ENCODE data around the gene HOTAIR. TPM values are rescaled to one million over a fixed set of nuclear protein-coding genes. Genes with fewer than 3 reads are reported as not detected.

The HOTAIR gene
- total RNA-seq, 2 experiments from 2014 or later: not detected

DNA sequence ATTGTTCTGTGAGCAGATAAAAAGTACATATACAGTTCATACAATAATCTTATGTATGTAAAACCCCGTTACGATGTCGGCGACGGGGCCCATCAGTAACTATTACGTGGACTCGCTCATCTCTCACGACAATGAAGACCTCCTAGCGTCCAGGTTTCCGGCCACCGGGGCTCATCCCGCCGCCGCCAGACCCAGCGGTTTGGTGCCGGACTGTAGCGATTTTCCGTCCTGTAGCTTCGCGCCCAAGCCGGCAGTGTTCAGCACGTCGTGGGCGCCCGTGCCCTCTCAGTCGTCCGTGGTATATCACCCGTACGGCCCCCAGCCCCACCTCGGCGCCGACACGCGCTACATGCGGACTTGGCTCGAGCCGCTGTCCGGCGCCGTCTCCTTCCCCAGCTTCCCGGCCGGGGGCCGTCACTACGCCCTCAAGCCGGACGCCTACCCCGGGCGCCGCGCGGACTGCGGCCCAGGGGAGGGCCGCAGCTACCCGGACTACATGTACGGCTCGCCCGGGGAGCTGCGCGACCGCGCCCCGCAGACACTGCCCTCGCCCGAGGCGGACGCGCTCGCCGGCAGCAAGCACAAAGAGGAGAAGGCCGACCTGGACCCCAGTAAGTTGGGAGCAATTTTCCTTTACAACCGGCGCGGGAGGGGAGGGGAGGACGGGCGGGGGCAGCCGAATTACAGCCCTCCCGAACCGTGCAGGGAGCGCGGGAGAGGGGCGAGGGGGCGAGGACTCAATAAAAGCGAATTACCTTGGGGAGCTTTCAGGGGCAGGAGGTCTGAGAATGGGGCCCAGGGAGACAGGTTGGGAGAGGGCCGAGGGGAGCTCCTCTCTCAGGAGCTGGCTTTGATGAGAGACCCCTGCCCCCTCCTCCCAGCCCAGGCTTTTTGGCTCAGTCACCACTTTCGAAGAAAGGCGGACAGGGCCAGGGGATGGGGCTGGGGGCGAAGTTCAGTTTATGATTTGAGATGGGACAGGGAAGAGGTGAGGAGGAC, 25.7 kb upstream of the HOTAIR start, which contains the start of gene HOXC9:
HOXC9 (plus strand) TSS at position 46 of the 999 bp plus-strand sequence; CDS start at position 74, 28 bp downstream.
- Mint-ChIP-seq H3K27ac (no peak within 1 kb of the TSS), H3K9me3 (ENCODE audit: low read depth) (no peaks in the 10 kb centered on the region), H3K27me3 (peaks cover 97% of the 10 kb centered on the region), H3K4me3 (peak within 1 kb of the TSS; percentile 42), H3K36me3 (no peaks in the 10 kb centered on the region), H3K4me1 (peaks cover 10% of the 10 kb centered on the region)
- CTCF ChIA-PET: interaction anchor here (0.6 to 6.1 kb wide), 10 partner anchors 10 to 215 kb away, joined by 3 to 41 read pairs (median 3); partner anchors contain the start of genes HOXC10 and HOXC5
- DNase-seq (no peak), ATAC-seq (no peak)

DNA sequence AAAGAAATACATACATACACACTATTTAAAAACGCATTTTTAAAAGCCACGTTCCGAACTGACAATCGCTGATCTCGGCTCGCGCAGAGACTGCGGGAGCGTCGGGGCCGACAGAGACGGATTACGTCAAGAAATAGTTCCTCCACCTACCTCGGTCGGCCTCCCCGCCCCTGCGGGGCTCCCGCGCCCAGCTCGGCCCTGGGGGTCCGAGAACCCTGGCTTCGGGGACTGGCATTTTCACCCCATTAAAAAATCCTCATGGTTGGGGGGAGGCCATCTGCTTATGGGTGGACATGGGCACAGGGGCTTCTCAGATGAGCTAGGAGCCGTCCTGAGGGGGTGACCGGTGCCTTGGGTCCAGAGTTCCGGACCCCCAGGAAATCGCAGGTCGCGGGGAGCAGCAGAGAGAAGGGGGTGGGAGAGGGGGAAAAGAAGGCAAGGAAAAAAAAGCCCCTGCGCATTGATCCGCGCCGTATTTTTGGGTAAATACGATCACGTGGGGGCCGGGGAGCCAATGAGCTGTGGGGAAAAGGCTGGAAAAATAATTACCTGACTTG, 24.9 kb upstream of the HOTAIR start:
- Mint-ChIP-seq H3K4me1 (peaks cover 14% of the 10 kb centered on the region), H3K36me3 (peaks cover 1% of the 10 kb centered on the region), H3K9me3 (ENCODE audit: low read depth) (no peaks in the 10 kb centered on the region), H3K27me3 (peaks cover 97% of the 10 kb centered on the region), H3K27ac (no peak overlapping the region), H3K4me3 (peak overlapping the region; percentile 42)
- DNase-seq (no peak), ATAC-seq (no peak)
- CTCF ChIA-PET: interaction anchor here (0.6 to 6.1 kb wide), 13 partner anchors 9 to 243 kb away, joined by 3 to 41 read pairs (median 3); partner anchors contain the start of genes HOXC10, HOXC5 and HOXC8

DNA sequence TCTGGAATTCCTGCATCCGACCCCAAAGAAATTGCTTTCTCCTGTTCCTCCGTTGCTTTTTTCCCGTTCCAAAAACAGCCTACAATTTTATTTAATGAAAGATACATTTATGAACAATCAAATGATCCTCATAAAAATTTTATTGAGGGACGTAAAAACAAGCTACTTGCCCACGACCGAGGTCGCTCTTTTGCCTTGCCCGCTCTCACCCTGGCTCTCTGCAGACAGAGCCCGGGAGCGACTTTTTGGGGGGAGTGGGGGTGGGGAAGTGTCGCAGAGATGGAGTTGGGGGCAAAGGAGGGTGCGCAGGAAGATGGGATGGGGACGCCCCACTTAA, 24.1 kb upstream of the HOTAIR start:
- Mint-ChIP-seq H3K4me3 (no peak overlapping the region), H3K9me3 (ENCODE audit: low read depth) (no peaks in the 10 kb centered on the region)
- CTCF ChIA-PET: interaction anchor here (1.1 to 6.1 kb wide), 7 partner anchors 10 to 209 kb away, joined by 3 to 41 read pairs (median 6); partner anchors contain the start of genes HOXC10, HOXC5 and HOXC8

DNA sequence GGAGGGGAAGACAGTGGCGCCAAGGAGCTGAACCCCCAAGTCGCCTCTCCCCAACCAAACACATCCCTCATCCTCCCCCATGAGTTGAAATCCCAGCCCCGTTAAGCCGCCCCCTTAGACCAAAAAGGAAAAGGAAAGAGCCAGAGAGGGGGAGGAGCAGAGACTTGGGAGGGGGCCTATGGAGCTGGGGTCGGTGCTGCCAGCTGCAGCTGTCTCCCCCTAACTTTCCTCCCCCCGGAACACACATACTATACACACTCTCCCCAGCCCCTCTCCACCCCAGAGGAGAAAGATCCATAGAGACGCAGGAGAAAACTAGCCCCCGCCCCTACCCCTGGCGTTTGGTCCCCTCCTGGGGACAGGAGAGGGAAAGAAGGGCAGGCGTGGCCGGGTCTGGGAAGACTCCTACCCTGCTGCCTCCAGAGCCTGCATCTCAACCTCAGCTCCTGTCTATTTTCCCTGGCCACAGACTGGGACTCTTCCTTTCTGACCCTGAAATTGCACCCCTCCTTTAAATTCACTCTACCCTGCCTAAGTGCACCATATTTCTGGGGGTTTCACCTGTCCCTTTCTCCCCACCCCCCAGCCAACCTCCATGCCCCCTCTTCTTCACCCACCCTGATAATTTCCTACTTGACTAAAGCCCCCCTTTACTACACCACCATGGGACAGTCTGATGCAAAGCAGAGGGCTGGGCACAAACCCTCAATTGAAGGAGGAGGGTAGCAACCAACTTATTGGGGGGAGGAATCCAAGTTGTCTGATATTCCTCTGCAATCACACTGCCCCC, 23.6 kb upstream of the HOTAIR start:
- peaks cover 14% of the 10 kb centered on the region for H3K4me1 Mint-ChIP-seq
- H3K4me3 Mint-ChIP-seq: no peak overlapping the region
- H3K27ac Mint-ChIP-seq: no peak overlapping the region
- peaks cover 1% of the 10 kb centered on the region for H3K36me3 Mint-ChIP-seq
- no peaks in the 10 kb centered on the region for H3K9me3 Mint-ChIP-seq (ENCODE audit: low read depth)
- ATAC-seq (no peak), DNase-seq (no peak)
- H3K27me3 Mint-ChIP-seq: peaks cover 97% of the 10 kb centered on the region
- CTCF ChIA-PET: interaction anchor here (1.1 to 6.1 kb wide), 9 partner anchors 7 to 210 kb away, joined by 3 to 41 read pairs (median 6); partner anchors contain the start of genes HOXC10, HOXC5 and HOXC8

More for the DNA sequence above, 24.1 kb upstream of the HOTAIR start:
- peaks cover 97% of the 10 kb centered on the region for H3K27me3 Mint-ChIP-seq
- H3K36me3 Mint-ChIP-seq: peaks cover 1% of the 10 kb centered on the region
- H3K4me1 Mint-ChIP-seq: peaks cover 14% of the 10 kb centered on the region
- ATAC-seq (no peak), DNase-seq (no peak)
- H3K27ac Mint-ChIP-seq: no peak overlapping the region

DNA sequence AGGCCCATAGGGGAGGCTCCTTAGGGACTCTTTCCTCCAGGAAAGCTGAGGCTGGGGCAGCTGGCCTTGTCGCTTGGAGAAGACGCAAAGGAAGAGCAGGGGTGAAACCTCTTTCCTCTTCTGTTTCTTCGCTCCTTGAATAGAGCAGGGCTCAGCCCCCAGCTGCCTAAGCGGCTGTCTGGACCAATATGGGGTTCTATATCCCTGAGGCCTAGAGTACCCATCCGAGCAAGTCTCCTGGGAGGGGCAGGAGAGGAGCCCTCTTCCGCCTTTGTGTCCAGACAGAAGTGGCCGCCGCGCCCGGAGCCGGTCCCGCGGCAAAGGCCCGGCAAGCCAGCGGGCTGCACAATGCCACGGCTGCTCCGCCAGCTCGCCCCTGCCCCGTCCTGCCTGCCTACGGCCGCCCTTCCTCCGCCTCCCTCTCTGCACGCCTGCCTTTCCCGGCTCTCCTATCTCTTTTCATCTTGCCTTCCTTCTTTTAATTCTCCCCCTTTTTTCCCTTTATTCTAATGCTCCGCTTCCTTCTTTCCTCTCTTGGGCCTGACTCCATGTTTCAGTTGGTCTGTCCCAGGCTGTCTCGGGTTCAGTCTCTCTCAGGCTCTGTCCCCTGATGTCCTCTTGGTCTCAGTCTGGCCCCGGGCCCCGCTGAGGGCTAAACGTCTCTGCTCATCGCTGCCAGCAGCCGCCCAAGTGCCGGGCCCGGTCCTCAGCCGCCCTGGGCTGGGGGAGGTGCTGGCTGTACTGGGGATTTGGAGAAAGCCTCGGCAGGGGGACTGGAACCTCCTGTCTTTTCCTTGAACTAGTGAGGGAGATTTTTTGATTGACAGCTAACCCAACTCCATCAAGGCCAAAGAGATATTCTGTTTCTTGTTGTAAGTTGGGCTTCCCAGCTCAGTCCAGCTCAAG, 22.7 kb upstream of the HOTAIR start:
- no peak for DNase-seq
- peaks cover 14% of the 10 kb centered on the region for H3K4me1 Mint-ChIP-seq
- H3K4me3 Mint-ChIP-seq: no peak overlapping the region
- H3K27ac Mint-ChIP-seq: no peak overlapping the region
- no peaks in the 10 kb centered on the region for H3K9me3 Mint-ChIP-seq (ENCODE audit: low read depth)
- peaks cover 96% of the 10 kb centered on the region for H3K27me3 Mint-ChIP-seq
- peaks cover 1% of the 10 kb centered on the region for H3K36me3 Mint-ChIP-seq
- CTCF ChIA-PET: interaction anchor here (1.3 to 6.1 kb wide), 7 partner anchors 8 to 210 kb away, joined by 4 to 41 read pairs (median 7); partner anchors contain the start of genes HOXC10, HOXC5 and HOXC8
- ATAC-seq: no peak

DNA sequence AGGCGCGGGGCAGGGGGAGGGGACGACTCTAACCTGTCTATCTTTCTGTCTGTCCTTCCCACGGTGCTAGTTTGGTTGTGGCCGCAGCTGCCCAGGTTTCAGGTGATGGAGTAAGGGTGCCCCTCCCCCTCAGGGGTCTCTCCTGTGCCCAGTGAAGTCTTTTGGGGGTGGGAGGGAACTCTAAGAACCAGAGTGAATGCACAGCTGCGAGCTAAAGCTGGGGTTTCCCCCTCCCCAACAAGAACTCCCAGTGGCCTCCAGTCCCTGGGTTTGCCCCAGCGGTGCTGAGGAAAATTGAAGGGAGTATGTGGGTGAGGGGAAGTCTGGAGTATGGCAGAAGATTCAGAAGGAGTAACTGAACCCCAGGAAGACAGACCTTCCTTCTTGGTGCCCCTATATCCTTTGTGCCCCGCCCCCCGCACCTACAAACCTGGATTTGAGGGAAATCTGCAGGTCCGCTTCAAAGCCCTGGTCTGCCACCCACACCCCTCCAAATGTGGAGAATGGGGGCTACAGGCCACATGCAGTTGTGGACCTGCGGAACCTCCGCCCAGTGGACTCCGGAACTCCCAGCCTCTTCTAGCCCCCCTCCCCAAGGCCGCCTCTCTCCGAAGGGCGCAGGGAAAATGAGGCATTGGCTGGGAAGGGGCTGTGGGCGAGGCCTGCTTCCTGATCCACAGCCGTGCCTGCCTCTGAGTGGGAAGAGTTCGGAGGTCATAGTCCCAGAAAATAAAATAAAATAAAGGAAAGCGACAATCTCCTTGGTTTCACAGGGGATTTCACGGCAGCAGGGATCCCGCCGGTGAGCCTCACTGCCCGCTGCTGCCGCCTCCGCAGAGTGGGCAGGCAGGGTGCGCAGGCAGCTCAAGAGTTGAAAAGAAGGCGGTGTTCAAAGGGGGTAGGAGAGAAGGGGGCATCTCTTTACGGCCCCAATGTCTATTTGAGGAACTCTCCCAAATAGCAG, 21.8 kb upstream of the HOTAIR start:
- peaks cover 14% of the 10 kb centered on the region for H3K4me1 Mint-ChIP-seq

DNA sequence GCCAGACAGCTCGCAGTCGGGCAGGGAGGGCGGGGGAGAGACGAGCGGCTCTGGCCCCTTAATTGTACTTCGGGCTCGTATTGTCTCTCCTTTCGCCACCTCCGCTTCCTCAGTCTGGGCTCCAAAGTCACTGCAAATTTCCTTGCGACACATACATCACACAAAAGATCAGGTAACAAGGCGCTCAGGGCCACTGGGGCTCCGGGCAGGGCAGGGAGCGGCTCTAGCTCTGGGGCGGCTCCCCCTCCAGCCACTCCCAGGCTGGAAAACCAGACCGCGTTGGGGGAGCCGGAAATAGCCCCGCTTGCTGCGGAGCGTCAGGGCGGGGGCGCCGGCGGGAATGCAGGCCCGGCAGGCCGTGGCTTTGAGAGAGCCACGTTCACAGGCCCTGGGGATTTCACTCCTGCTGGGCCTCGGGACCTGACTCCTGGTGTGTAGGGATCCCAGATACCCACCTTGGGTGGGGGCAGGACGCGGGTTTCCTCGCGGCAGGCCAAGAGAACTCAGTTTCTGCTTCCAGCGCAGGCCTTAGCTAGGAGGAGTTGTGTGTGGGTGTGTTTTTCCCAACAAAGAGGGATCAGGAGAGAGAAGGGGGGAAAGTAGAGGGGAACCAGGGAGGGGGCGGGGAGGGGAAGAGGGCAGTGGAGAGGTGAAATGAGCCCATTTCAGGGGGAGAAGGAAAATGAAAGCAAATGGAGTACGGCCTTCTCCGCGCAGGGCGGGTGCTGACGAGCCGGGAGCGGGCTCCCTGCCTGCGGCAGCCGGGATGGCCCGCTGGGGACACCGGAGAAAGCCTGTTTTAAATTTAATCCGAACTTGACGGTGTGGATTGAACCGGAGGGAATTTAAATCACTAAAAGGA, 20.9 kb upstream of the HOTAIR start:
- H3K4me3 Mint-ChIP-seq: peak overlapping the region; percentile 62
- no peaks in the 10 kb centered on the region for H3K9me3 Mint-ChIP-seq (ENCODE audit: low read depth)
- peaks cover 1% of the 10 kb centered on the region for H3K36me3 Mint-ChIP-seq
- DNase-seq (no peak), ATAC-seq (peak; percentile 68)
- CTCF ChIA-PET: interaction anchor here (1.1 to 1.5 kb wide), 3 partner anchors 10 to 294 kb away, joined by 4 to 7 read pairs (median 4); no protein-coding TSS in a partner anchor
- peak overlapping the region; percentile 53 for H3K27ac Mint-ChIP-seq
- H3K27me3 Mint-ChIP-seq: peaks cover 95% of the 10 kb centered on the region
- H3K4me1 Mint-ChIP-seq: peaks cover 14% of the 10 kb centered on the region

More for the DNA sequence above, 21.8 kb upstream of the HOTAIR start:
- CTCF ChIA-PET: interaction anchor here (1.1 to 6.1 kb wide), 8 partner anchors 9 to 294 kb away, joined by 4 to 41 read pairs (median 6); partner anchors contain the start of genes HOXC10, HOXC5 and HOXC8
- H3K36me3 Mint-ChIP-seq: peaks cover 1% of the 10 kb centered on the region
- H3K9me3 Mint-ChIP-seq (ENCODE audit: low read depth): no peaks in the 10 kb centered on the region
- H3K27me3 Mint-ChIP-seq: peaks cover 96% of the 10 kb centered on the region
- ATAC-seq (no peak), DNase-seq (no peak)
- no peak overlapping the region for H3K27ac Mint-ChIP-seq
- peak overlapping the region; percentile 62 for H3K4me3 Mint-ChIP-seq

DNA sequence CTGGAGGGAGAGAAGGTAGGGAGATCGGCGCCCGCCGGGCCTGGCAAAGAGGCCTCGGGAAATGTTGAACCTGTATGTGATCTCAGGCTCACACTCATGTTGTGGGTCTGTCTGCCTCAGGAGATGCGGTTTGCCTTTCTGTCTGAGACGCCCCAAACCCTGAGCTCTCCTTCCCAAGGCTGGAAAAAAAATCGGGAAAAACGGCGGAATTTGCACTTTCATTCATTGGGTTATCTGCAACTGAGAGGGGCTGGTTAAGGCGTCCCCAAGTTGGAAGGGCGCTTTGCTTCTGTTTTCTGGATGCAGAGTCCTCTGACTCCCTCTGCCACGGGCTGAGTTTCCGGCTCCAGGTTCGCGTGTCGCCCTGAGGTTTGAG, 20.2 kb upstream of the HOTAIR start:
- peak overlapping the region; percentile 62 for H3K4me3 Mint-ChIP-seq
- H3K36me3 Mint-ChIP-seq: peaks cover 1% of the 10 kb centered on the region
- CTCF ChIA-PET: interaction anchor here (1.5 kb wide), 1 partner anchor 293 kb away, joined by 4 read pairs; no protein-coding TSS in a partner anchor
- no peaks in the 10 kb centered on the region for H3K9me3 Mint-ChIP-seq (ENCODE audit: low read depth)
- DNase-seq: peak; percentile 52
- H3K27ac Mint-ChIP-seq: peak overlapping the region; percentile 43
- no peak for ATAC-seq
- peaks cover 95% of the 10 kb centered on the region for H3K27me3 Mint-ChIP-seq
- H3K4me1 Mint-ChIP-seq: peaks cover 17% of the 10 kb centered on the region

DNA sequence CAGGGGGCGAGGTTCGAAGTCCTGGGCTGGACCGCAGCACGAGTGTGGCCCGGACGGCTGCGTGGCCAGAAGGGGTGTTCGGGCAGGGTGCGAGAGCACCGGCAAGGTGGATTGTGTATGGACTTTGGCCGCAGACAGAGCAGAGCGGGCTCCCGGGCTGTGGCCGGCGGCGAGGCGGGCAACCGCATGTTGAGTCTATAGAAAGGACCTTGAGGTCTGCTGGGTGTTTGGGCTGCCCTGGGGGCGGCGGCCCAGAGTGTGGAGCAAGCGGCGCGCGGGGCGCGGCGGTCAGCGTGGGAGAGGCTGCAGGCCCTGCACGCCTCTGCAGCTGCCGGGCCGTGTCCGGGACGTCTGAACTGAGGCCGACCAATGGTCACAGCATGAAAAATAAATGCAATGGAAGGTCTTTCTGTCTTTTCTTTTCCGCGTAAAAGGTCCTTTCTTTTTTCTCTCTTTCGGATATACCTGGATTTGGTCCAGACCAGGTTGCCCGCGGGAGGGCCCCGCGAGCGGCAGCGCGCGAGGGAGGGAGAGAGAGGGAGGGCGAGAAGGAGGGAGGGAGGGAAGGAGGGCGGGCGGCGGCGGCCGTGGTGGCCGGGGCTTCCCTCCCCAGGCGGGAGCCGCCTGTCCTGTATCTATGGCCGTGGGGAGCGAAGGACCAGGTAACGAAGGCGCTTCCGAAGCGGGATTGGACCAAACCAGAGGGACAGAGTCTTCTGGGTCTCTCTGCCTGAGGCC, 19.7 kb upstream of the HOTAIR start:
- ATAC-seq (no peak), DNase-seq (no peak)
- peaks cover 1% of the 10 kb centered on the region for H3K36me3 Mint-ChIP-seq
- H3K27me3 Mint-ChIP-seq: peaks cover 95% of the 10 kb centered on the region
- H3K27ac Mint-ChIP-seq: no peak overlapping the region
- CTCF ChIA-PET: no interaction called here
- H3K4me1 Mint-ChIP-seq: peaks cover 21% of the 10 kb centered on the region
- no peak overlapping the region for H3K4me3 Mint-ChIP-seq
- no peaks in the 10 kb centered on the region for H3K9me3 Mint-ChIP-seq (ENCODE audit: low read depth)

DNA sequence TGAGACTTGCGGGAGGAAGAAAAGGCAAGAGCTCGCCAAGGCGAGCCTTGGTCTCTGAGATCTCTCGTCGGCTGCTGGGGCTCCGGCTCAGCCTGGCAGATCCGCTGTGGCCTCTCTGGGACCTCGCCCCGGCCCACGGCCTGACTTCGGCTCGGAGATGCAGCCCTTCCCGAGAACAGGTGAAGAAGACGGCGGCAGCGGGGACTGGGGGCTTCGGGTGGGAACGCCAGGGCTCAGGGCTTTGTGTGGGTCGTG, 19.2 kb upstream of the HOTAIR start:
- Mint-ChIP-seq H3K9me3 (ENCODE audit: low read depth) (no peaks in the 10 kb centered on the region), H3K27me3 (peaks cover 96% of the 10 kb centered on the region), H3K36me3 (peaks cover 1% of the 10 kb centered on the region), H3K4me1 (peaks cover 26% of the 10 kb centered on the region), H3K4me3 (no peak overlapping the region), H3K27ac (peak overlapping the region; percentile 48)
- DNase-seq (no peak), ATAC-seq (no peak)
- CTCF ChIA-PET: no interaction called here

Measured in activated CD8-positive, alpha-beta memory T cell treated with anti-CD3 and anti-CD28 coated beads, Interleukin-2, amount 10 ng/mL, durations not matched to agents 7 days and 5 days (primary cell).